ENCODE results near the gene ZNF500. TPM values are rescaled to one million over a fixed set of nuclear protein-coding genes. Genes with fewer than 3 reads are reported as not detected.

ZNF500 gene
- total RNA-seq, 1 donor from 2014 or later: 5.8 TPM

- Histone ChIP-seq H3K4me3 (ENCODE audit: low read depth, low read length) (peak overlapping the region; percentile 54), H3K27me3 (ENCODE audit: control insufficient read depth, insufficient read depth, low read length) (no peaks in the 10 kb centered on the region), H3K36me3 (ENCODE audit: control insufficient read depth, insufficient read depth, low read length) (peaks cover 9% of the 10 kb centered on the region)
- FAIRE-seq (no peak), DNase-seq (ENCODE audit: low read depth) (peak; percentile 60)
- no peak for TF ChIP-seq CTCF (IDR thresholded peaks at IDR 0.05; ENCODE audit: insufficient read depth, low read length, severe bottlenecking)
Measured at GRCh38 chr16:4767872-4768548, 1.0 kb upstream of the ZNF500 start.

- no peak for TF ChIP-seq CTCF (IDR thresholded peaks at IDR 0.05; ENCODE audit: insufficient read depth, low read length, severe bottlenecking)
- DNase-seq (ENCODE audit: low read depth) (no peak), FAIRE-seq (no peak)
- H3K4me3 ChIP-seq (ENCODE audit: low read depth, low read length): peak overlapping the region; percentile 97
- H3K36me3 ChIP-seq (ENCODE audit: control insufficient read depth, insufficient read depth, low read length): peaks cover 14% of the 10 kb centered on the region
- H3K27me3 ChIP-seq (ENCODE audit: control insufficient read depth, insufficient read depth, low read length): no peaks in the 10 kb centered on the region
Measured at GRCh38 chr16:4765511-4766474, 1.2 kb downstream of the ZNF500 start.

- no peak for TF ChIP-seq CTCF (IDR thresholded peaks at IDR 0.05; ENCODE audit: insufficient read depth, low read length, severe bottlenecking)
- H3K4me3 ChIP-seq (ENCODE audit: low read depth, low read length): no peak overlapping the region
- FAIRE-seq (no peak), DNase-seq (ENCODE audit: low read depth) (no peak)
- no peaks in the 10 kb centered on the region for H3K27me3 ChIP-seq (ENCODE audit: control insufficient read depth, insufficient read depth, low read length)
- peaks cover 22% of the 10 kb centered on the region for H3K36me3 ChIP-seq (ENCODE audit: control insufficient read depth, insufficient read depth, low read length)
Measured at GRCh38 chr16:4763791-4764190, 3.2 kb downstream of the ZNF500 start.

GRCh38 chr16:4762205-4762604, 4.8 kb downstream of the ZNF500 start:
- H3K4me3 ChIP-seq (ENCODE audit: low read depth, low read length): no peak overlapping the region
- no peak for FAIRE-seq
- TF ChIP-seq CTCF (IDR thresholded peaks at IDR 0.05; ENCODE audit: insufficient read depth, low read length, severe bottlenecking): no peak
- peaks cover 23% of the 10 kb centered on the region for H3K36me3 ChIP-seq (ENCODE audit: control insufficient read depth, insufficient read depth, low read length)
- H3K27me3 ChIP-seq (ENCODE audit: control insufficient read depth, insufficient read depth, low read length): no peaks in the 10 kb centered on the region
- no peak for DNase-seq (ENCODE audit: low read depth)

GRCh38 chr16:4760221-4760910, 6.6 kb downstream of the ZNF500 start:
- Histone ChIP-seq H3K36me3 (ENCODE audit: control insufficient read depth, insufficient read depth, low read length) (peaks cover 26% of the 10 kb centered on the region), H3K27me3 (ENCODE audit: control insufficient read depth, insufficient read depth, low read length) (no peaks in the 10 kb centered on the region), H3K4me3 (ENCODE audit: low read depth, low read length) (no peak overlapping the region)
- DNase-seq (ENCODE audit: low read depth): no peak
- TF ChIP-seq CTCF (IDR thresholded peaks at IDR 0.05; ENCODE audit: insufficient read depth, low read length, severe bottlenecking): no peak
- FAIRE-seq: no peak

Measured in bronchial epithelial cell (primary cell).